A172 (cell line): ENCODE measurements around the gene TBC1D2B. TPM values are rescaled to one million over a fixed set of nuclear protein-coding genes. Genes with fewer than 3 reads are reported as not detected.

Experiments used
- DNase-seq: peaks from one replicate; pipeline ENCODE4 v3.0.0-alpha.2; 2015; ENCODE audit warnings: low spot score
- total RNA-seq: library from RNA; depleted of rRNA; stranded (reverse); fragments of >200 nt; shearing (Covaris generic); gene quantifications from 2 replicates; pipeline ENCODE4 v1.2.3, GENCODE V29; 2014

TBC1D2B gene
- total RNA-seq, 1 experiment from 2014 or later, result 14.5 TPM

- DNase-seq, result no peak
Measured at GRCh38 chr15:78097667-78098066, 20.2 kb upstream of the TBC1D2B start.

- peak; percentile 68 for DNase-seq
Measured at GRCh38 chr15:78093242-78094020, 15.9 kb upstream of the TBC1D2B start.

- DNase-seq, result no peak
Measured at GRCh38 chr15:78092261-78093041, 14.9 kb upstream of the TBC1D2B start, which contains the start of gene SH2D7. Gene SH2D7, plus strand, starts transcription at chr15:78092561. Its CDS starts 24 bp downstream, at chr15:78092585.

GRCh38 chr15:78090422-78091063, 13.0 kb upstream of the TBC1D2B start:
- no peak for DNase-seq

GRCh38 chr15:78088773-78089080, 11.2 kb upstream of the TBC1D2B start:
- DNase-seq, result no peak

- no peak for DNase-seq
Measured at GRCh38 chr15:78087951-78088772, 10.7 kb upstream of the TBC1D2B start.

- DNase-seq, result no peak
Measured at GRCh38 chr15:78085928-78086327, 8.4 kb upstream of the TBC1D2B start.

GRCh38 chr15:78084449-78084750, 6.9 kb upstream of the TBC1D2B start:
- no peak for DNase-seq

- no peak for DNase-seq
Measured at GRCh38 chr15:78083687-78084448, 6.4 kb upstream of the TBC1D2B start.

- no peak for DNase-seq
Measured at GRCh38 chr15:78083186-78083585, 5.7 kb upstream of the TBC1D2B start.

GRCh38 chr15:78082743-78083110, 5.2 kb upstream of the TBC1D2B start:
- DNase-seq, result no peak

- DNase-seq, result peak; percentile 23
Measured at GRCh38 chr15:78082106-78082742, 4.7 kb upstream of the TBC1D2B start.

GRCh38 chr15:78080088-78080460, 2.6 kb upstream of the TBC1D2B start:
- no peak for DNase-seq

- no peak for DNase-seq
Measured at GRCh38 chr15:78079298-78080087, 2.0 kb upstream of the TBC1D2B start.

GRCh38 chr15:78077871-78078210, 330 bp upstream of the TBC1D2B start:
- no peak for DNase-seq

GRCh38 chr15:78076231-78077052, 1.1 kb downstream of the TBC1D2B start:
- DNase-seq, result no peak

GRCh38 chr15:78075490-78076230, 1.9 kb downstream of the TBC1D2B start:
- DNase-seq, result peak; percentile 57

- DNase-seq, result no peak
Measured at GRCh38 chr15:78073046-78073787, 4.3 kb downstream of the TBC1D2B start.
